WI38 (cell line): Measurements from ENCODE around the gene PEX10.
A peak's percentile ranks its signal among the peaks of the same experiment; 100 is the strongest.
"Not testable (repeated sequence)": the region's sequence is repeated elsewhere in the genome, so short reads cannot be mapped to it uniquely, and the experiment has no call there.

Experiments
- H3K4me3 ChIP-seq: 2 replicates; pipeline ENCODE4 v1.5.1; 2011; ENCODE audit warnings: low read depth, mild to moderate bottlenecking, control low read depth, low read length
- TF ChIP-seq, protein P1 (sequence below): IDR thresholded peaks from 2 replicates; pipeline ENCODE4 v1.5.1; 2012; ENCODE audit warnings: low read depth, mild to moderate bottlenecking, control low read depth, low read length

Gene PEX10

GRCh38 chr1:2412395-2412772 lies at the start of gene PEX10:
Gene PEX10, minus strand, starts transcription at chr1:2412564. Its CDS starts 62 bp downstream, at chr1:2412502.
- TF ChIP-seq, protein P1, sequence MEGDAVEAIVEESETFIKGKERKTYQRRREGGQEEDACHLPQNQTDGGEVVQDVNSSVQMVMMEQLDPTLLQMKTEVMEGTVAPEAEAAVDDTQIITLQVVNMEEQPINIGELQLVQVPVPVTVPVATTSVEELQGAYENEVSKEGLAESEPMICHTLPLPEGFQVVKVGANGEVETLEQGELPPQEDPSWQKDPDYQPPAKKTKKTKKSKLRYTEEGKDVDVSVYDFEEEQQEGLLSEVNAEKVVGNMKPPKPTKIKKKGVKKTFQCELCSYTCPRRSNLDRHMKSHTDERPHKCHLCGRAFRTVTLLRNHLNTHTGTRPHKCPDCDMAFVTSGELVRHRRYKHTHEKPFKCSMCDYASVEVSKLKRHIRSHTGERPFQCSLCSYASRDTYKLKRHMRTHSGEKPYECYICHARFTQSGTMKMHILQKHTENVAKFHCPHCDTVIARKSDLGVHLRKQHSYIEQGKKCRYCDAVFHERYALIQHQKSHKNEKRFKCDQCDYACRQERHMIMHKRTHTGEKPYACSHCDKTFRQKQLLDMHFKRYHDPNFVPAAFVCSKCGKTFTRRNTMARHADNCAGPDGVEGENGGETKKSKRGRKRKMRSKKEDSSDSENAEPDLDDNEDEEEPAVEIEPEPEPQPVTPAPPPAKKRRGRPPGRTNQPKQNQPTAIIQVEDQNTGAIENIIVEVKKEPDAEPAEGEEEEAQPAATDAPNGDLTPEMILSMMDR = no peak
- H3K4me3 ChIP-seq = peak within 1 kb of the TSS; percentile 85

DNA sequence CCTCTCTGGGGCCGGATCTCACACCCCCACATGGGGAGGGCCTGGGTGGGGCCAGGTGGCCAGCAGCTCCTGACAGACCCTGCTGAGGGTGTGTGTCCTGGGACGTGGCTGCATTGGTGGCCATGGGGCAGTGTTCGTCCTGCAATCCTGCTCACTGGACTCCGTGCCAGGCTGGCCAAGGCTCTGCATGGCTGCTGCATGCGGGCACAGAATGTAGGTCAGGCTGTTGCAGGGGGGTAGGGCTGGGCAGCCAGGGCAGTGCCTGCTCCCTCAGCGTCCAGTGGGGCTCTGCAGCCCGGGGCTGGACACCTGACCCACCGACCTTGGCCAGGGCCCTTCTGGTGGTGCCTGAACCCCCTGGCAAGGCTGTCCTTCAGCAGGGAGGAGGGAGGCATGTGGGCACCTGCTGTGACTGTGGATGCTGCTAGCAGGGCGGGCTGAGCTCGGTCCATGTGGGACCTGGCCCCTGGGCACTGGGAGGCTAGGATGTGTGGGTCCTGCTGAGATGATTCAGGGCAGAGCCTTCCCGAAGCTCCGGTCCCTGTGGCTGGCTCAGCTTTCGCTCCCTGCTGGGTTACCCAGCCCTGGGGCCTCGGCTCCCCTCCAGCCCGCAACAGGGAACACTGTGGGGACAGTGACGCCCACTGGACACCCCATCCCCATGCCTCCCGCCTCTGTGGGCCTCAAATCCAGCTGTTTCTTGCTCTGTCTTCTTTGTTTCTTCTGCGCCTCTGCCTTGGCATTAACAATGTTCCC lies 48.8 kb upstream of the PEX10 start:
- no peak overlapping the region for H3K4me3 ChIP-seq
- TF ChIP-seq, protein P1 = no peak

- no peak overlapping the region for H3K4me3 ChIP-seq
- TF ChIP-seq, protein P1 = no peak
These were observed 47.8 kb upstream of the PEX10 start for GRCh38 chr1:2460203-2460602.

DNA sequence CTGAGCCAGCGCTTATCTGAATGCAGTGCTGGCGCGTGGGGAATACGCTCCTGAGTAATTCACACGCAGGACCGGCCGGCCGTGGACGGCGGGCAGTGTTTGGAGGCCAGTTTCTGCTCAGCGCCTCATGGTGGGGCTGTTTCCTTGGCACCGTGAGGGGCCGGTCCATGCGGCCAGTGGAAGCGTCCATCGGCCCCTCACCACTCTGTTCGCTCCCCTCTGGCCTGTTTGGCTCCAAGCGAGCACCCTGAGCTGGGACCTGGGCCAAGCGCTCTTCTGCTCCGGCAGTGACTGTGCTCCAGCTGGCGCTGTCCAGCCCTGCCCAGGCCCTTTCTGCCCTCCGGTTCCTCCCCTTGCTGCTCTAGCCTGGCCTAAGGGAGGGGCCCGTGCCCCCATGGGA lies 47.4 kb upstream of the PEX10 start:
- H3K4me3 ChIP-seq = no peak overlapping the region
- TF ChIP-seq, protein P1 = no peak

GRCh38 chr1:2459102-2459753 lies 46.9 kb upstream of the PEX10 start:
- not testable (repeated sequence) for H3K4me3 ChIP-seq

DNA sequence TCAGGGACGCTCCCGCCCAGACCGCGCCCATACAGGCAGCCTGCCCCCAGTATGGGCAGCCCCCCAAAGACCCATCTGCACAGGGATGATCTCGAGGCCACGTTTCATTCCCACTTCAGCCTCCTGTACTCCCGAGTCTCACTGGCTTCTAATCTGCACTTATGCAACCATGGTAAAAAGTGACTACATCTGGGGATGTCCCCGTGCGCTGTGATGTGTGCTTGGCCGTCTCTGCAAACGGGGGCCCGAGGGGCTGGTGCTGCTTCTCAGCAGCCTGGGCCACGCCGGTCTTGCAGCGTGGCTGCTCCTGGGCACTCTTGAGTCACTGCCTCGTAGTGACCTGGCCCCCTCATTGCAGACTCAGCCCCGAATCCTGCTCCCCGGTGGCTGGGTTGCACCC lies 46.3 kb upstream of the PEX10 start:
- no peak overlapping the region for H3K4me3 ChIP-seq
- TF ChIP-seq, protein P1 = no peak

GRCh38 chr1:2457444-2457843 lies 45.1 kb upstream of the PEX10 start:
- no peak overlapping the region for H3K4me3 ChIP-seq

More at GRCh38 chr1:2457444-2457843, 45.1 kb upstream of the PEX10 start:
- TF ChIP-seq, protein P1 = no peak
